DND-41 (cell line): Measurements from ENCODE around the gene ENAH.

Experiments used
- ATAC-seq: fragments of 200-7000 bp; cut with Tn5 transposase; 3 replicates; pipeline ENCODE4 v1.9.1; 2021; ENCODE audit warnings: low read depth; ENCODE audit not compliant: insufficient read depth
- DNase-seq: peaks from one replicate; pipeline ENCODE4 v3.0.0-alpha.2; 2020
- H2AFZ ChIP-seq: 2 replicates; pipeline ENCODE4 v1.6.0; 2012; ENCODE audit warnings: low read depth, low read length
- H3K27ac ChIP-seq: 2 replicates; pipeline ENCODE4 v1.5.1; 2012; ENCODE audit warnings: low read length, inconsistent platforms
- H3K27me3 ChIP-seq: fragments of 200-600 bp; sonication (generic); 2 replicates; pipeline ENCODE4 v1.6.0; 2012; ENCODE audit warnings: low read length, mild to moderate bottlenecking, inconsistent platforms; ENCODE audit not compliant: insufficient read depth, poor library complexity
- H3K36me3 ChIP-seq: 2 replicates; pipeline ENCODE4 v1.5.1; 2012; ENCODE audit warnings: low read length, inconsistent platforms; ENCODE audit not compliant: insufficient read depth
- H3K4me1 ChIP-seq: 2 replicates; pipeline ENCODE4 v1.5.1; 2012; ENCODE audit warnings: mild to moderate bottlenecking, low read length; ENCODE audit not compliant: insufficient read depth
- H3K4me2 ChIP-seq: 2 replicates; pipeline ENCODE4 v1.6.0; 2012; ENCODE audit warnings: mild to moderate bottlenecking, moderate library complexity, low read length, inconsistent platforms; ENCODE audit not compliant: insufficient read depth
- H3K4me3 ChIP-seq, 2 experiments: fragments of 200-600 bp in 1 of 2; shearing (Covaris generic) in 1 of 2; 2 replicates each; pipeline ENCODE4 v1.5.1; 2012 to 2016; ENCODE audit warnings: inconsistent platforms in 2 of 2, low read length in 2 of 2, mild to moderate bottlenecking in 2 of 2, low read depth in 1 of 2, moderate library complexity in 1 of 2
- H3K79me2 ChIP-seq: 2 replicates; pipeline ENCODE4 v1.6.0; 2012; ENCODE audit warnings: low read length, inconsistent platforms; ENCODE audit not compliant: insufficient read depth
- H3K9ac ChIP-seq: 2 replicates; pipeline ENCODE4 v1.6.0; 2012; ENCODE audit warnings: low read depth, mild to moderate bottlenecking, inconsistent platforms, low read length, moderate library complexity
- H3K9me3 ChIP-seq: 2 replicates; pipeline ENCODE4 v1.5.1; 2012; ENCODE audit warnings: low read length, moderate library complexity, mild to moderate bottlenecking, inconsistent platforms; ENCODE audit not compliant: insufficient read depth, severe bottlenecking
- H4K20me1 ChIP-seq: 2 replicates; pipeline ENCODE4 v1.6.0; 2012; ENCODE audit warnings: low read length; ENCODE audit not compliant: insufficient read depth
- CTCF ChIP-seq: IDR thresholded peaks from 2 replicates; pipeline ENCODE4 v1.5.1; 2012; ENCODE audit warnings: borderline replicate concordance, low read length, moderate library complexity, mild to moderate bottlenecking; ENCODE audit not compliant: poor library complexity, severe bottlenecking; ENCODE audit errors: extremely low read depth
- EZH2 ChIP-seq: IDR thresholded peaks from 3 replicates; pipeline ENCODE4 v1.6.1; 2012; ENCODE audit warnings: borderline replicate concordance, low read depth, mild to moderate bottlenecking, moderate library complexity, low read length, inconsistent platforms; ENCODE audit not compliant: severe bottlenecking

The ENAH gene

GRCh38 chr1:225537554-225538251 lies 115.2 kb downstream of the ENAH start:
- no peak for ATAC-seq
- H3K9me3 ChIP-seq = no peaks in the 10 kb centered on the region
- H3K9ac ChIP-seq = no peak overlapping the region
- H3K4me2 ChIP-seq = no peak overlapping the region
- H2AFZ ChIP-seq = no peak overlapping the region
- H3K4me1 ChIP-seq = no peaks in the 10 kb centered on the region
- H4K20me1 ChIP-seq = no peaks in the 10 kb centered on the region
- no peak for DNase-seq
- no peak overlapping the region for H3K27ac ChIP-seq
- H3K79me2 ChIP-seq = no peaks in the 10 kb centered on the region
- H3K4me3 ChIP-seq = no peak overlapping the region
- H3K27me3 ChIP-seq = no peaks in the 10 kb centered on the region
- H3K36me3 ChIP-seq = no peaks in the 10 kb centered on the region
- no peak for TF ChIP-seq EZH2

DNA sequence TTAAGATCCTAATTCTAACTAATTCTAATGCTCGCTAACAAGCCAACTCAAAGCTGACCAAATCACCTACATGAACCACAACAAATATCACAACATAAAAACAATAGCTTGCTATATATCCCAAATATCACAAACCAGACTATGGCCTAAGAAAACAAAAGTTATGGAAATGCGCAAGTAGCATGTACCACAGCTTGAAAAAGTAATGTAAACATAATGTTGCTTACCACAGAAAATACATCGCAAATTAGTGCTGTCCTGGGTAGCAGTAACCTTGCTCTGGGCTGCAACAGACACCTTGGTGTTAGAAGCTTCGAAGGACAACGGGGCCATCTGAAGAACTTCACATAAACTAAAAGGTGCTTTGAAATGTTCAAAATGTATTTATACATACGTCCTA lies 117.6 kb downstream of the ENAH start:
- DNase-seq = no peak
- Histone ChIP-seq H3K27me3 (no peaks in the 10 kb centered on the region), H3K27ac (no peak overlapping the region), H3K9ac (no peak overlapping the region), H4K20me1 (no peaks in the 10 kb centered on the region), H3K36me3 (no peaks in the 10 kb centered on the region), H3K4me2 (no peak overlapping the region), H3K9me3 (no peaks in the 10 kb centered on the region), H3K79me2 (no peaks in the 10 kb centered on the region), H3K4me1 (no peaks in the 10 kb centered on the region), H3K4me3 (no peak overlapping the region), H2AFZ (no peak overlapping the region)
- TF ChIP-seq CTCF (no peak), EZH2 (no peak)
- no peak for ATAC-seq

GRCh38 chr1:225534772-225535171 lies 118.2 kb downstream of the ENAH start:
- Histone ChIP-seq H3K9me3 (no peaks in the 10 kb centered on the region), H3K4me3 (no peak overlapping the region), H3K9ac (no peak overlapping the region), H2AFZ (no peak overlapping the region), H3K27ac (no peak overlapping the region), H3K4me1 (no peaks in the 10 kb centered on the region), H3K36me3 (no peaks in the 10 kb centered on the region), H3K79me2 (no peaks in the 10 kb centered on the region), H3K4me2 (no peak overlapping the region), H4K20me1 (no peaks in the 10 kb centered on the region), H3K27me3 (no peaks in the 10 kb centered on the region)
- ATAC-seq (no peak), DNase-seq (no peak)
- TF ChIP-seq EZH2 = no peak
- no peak for TF ChIP-seq CTCF

GRCh38 chr1:225534135-225534534 lies 118.8 kb downstream of the ENAH start:
- H3K9me3 ChIP-seq = no peaks in the 10 kb centered on the region
- H3K36me3 ChIP-seq = no peaks in the 10 kb centered on the region
- no peak overlapping the region for H3K4me2 ChIP-seq
- no peak for ATAC-seq
- TF ChIP-seq EZH2 = no peak
- TF ChIP-seq CTCF = no peak
- no peak for DNase-seq
- no peak overlapping the region for H3K9ac ChIP-seq
- H3K4me3 ChIP-seq = no peak overlapping the region
- H3K4me1 ChIP-seq = no peaks in the 10 kb centered on the region
- H3K27me3 ChIP-seq = no peaks in the 10 kb centered on the region
- no peak overlapping the region for H2AFZ ChIP-seq
- no peaks in the 10 kb centered on the region for H4K20me1 ChIP-seq
- no peaks in the 10 kb centered on the region for H3K79me2 ChIP-seq
- no peak overlapping the region for H3K27ac ChIP-seq
